Measurements from ENCODE around the gene RSRC1. TPM values are rescaled to one million over a fixed set of nuclear protein-coding genes. Genes with fewer than 3 reads are reported as not detected.

The RSRC1 gene
- total RNA-seq, 1 experiment from 2014 or later, result 37.9 TPM

GRCh38 chr3:158267015-158267414 is 157.1 kb downstream of the RSRC1 start:
- Mint-ChIP-seq H3K27ac (no peak overlapping the region), H3K4me1 (peaks cover 10% of the 10 kb centered on the region in 2 experiments), H3K4me3 (no peak overlapping the region), H3K36me3 (ENCODE audit: insufficient read depth in 1 of 3, low read depth in 3 of 3) (peaks cover 16 to 21% (median 17%) of the 10 kb centered on the region in 3 experiments), H3K9me3 (peaks cover 17 to 21% of the 10 kb centered on the region in 2 experiments), H3K27me3 (ENCODE audit: low read depth) (no peaks in the 10 kb centered on the region)
- no peak overlapping the region for H3K4ac ChIP-seq (ENCODE audit: low read depth, low read length)
- no peaks in the 10 kb centered on the region for H3K9me3 ChIP-seq (ENCODE audit: control insufficient read depth, low read depth, low read length)
- H3T11ph ChIP-seq (ENCODE audit: low read length), result no peak overlapping the region
- no peak overlapping the region for H3K9ac ChIP-seq (ENCODE audit: extremely low read depth, insufficient read length, low read length)
- H3K4me1 ChIP-seq (ENCODE audit: insufficient read depth, low read length), result peaks cover 2% of the 10 kb centered on the region
- H4K8ac ChIP-seq (replicated peaks; ENCODE audit: insufficient read length, low read depth, low read length), result no peak overlapping the region
- DNase-seq, result no peak
- no peak overlapping the region for H3K4me2 ChIP-seq (ENCODE audit: insufficient read depth, insufficient read length, low read length)
- no peak overlapping the region for H3K27ac ChIP-seq (ENCODE audit: insufficient read length, low read depth, low read length)
- H3K56ac ChIP-seq (ENCODE audit: insufficient read length, low read depth, low read length), result no peak overlapping the region
- no peak for TF ChIP-seq CTCF (conservative IDR thresholded peaks at IDR 0.05)
- H4K20me1 ChIP-seq (ENCODE audit: control insufficient read depth, insufficient read depth, insufficient read length), result no peaks in the 10 kb centered on the region
- no peak overlapping the region for H2BK120ac ChIP-seq (ENCODE audit: low read depth, low read length, poor library complexity, severe bottlenecking)
- no peaks in the 10 kb centered on the region for H3K23me2 ChIP-seq (ENCODE audit: insufficient read length, low read depth, low read length, poor library complexity, severe bottlenecking)
- no peaks in the 10 kb centered on the region for H3K27me3 ChIP-seq (ENCODE audit: insufficient read depth, low read length)
- no peak overlapping the region for H2AK5ac ChIP-seq (ENCODE audit: insufficient read length, low read length)
- no peak overlapping the region for H3K23ac ChIP-seq (ENCODE audit: insufficient read length, low read depth, low read length)
- no peak overlapping the region for H2BK20ac ChIP-seq (ENCODE audit: low read depth, low read length, poor library complexity, severe bottlenecking)
- H4K91ac ChIP-seq (ENCODE audit: insufficient read length, low read depth, low read length), result no peak overlapping the region
- H3K79me1 ChIP-seq (ENCODE audit: insufficient read depth, low read depth, low read length, poor library complexity, severe bottlenecking), result no peaks in the 10 kb centered on the region
- no peak overlapping the region for H3K18ac ChIP-seq (ENCODE audit: insufficient read length, low read depth, low read length)
- H2BK15ac ChIP-seq (ENCODE audit: low read depth, low read length), result no peak overlapping the region
- H3K14ac ChIP-seq (ENCODE audit: insufficient read depth, low read length), result no peak overlapping the region
- no peak overlapping the region for H2AFZ ChIP-seq (ENCODE audit: low read length)
- no CpG with 5 or more reads among the region's 1 CpG for WGBS (ENCODE audit: extremely low coverage, insufficient read length, low lambda C conversion rate)
- H4K5ac ChIP-seq (ENCODE audit: insufficient read length, low read depth, low read length), result no peak overlapping the region
- no peak overlapping the region for H2BK5ac ChIP-seq (ENCODE audit: insufficient read length, low read length)
- H2BK12ac ChIP-seq (ENCODE audit: insufficient read length, low read depth, low read length), result no peak overlapping the region
- no peaks in the 10 kb centered on the region for H3K79me2 ChIP-seq (ENCODE audit: insufficient read depth, low read length)
